HCT116 (cell line): Measurements from ENCODE around the gene TMEM63A.

Experiments
- EZH2 ChIP-seq: fragments of 200-600 bp; sonication (generic); IDR thresholded peaks from 2 replicates; pipeline ENCODE4 v1.6.1; 2017; ENCODE audit warnings: antibody characterized with exemption, mixed run types
- POLR2A ChIP-seq: IDR thresholded peaks from 2 replicates; pipeline ENCODE4 v1.7.0; 2011; ENCODE audit warnings: borderline replicate concordance; ENCODE audit not compliant: insufficient read depth, insufficient read length; ENCODE audit errors: extremely low read depth
- POLR2AphosphoS5 ChIP-seq: IDR thresholded peaks from 2 replicates; pipeline ENCODE4 v1.6.1; 2011; ENCODE audit warnings: mild to moderate bottlenecking, low read depth, low read length, moderate library complexity
- SP1 ChIP-seq: IDR thresholded peaks from 2 replicates; pipeline ENCODE4 v1.6.1; 2012; ENCODE audit warnings: low read depth
- TCF7L2 ChIP-seq: IDR thresholded peaks from 2 replicates; pipeline ENCODE4 v1.7.0; 2011; ENCODE audit warnings: borderline replicate concordance, inconsistent platforms; ENCODE audit not compliant: insufficient read depth, insufficient read length; ENCODE audit errors: extremely low read depth

DNA sequence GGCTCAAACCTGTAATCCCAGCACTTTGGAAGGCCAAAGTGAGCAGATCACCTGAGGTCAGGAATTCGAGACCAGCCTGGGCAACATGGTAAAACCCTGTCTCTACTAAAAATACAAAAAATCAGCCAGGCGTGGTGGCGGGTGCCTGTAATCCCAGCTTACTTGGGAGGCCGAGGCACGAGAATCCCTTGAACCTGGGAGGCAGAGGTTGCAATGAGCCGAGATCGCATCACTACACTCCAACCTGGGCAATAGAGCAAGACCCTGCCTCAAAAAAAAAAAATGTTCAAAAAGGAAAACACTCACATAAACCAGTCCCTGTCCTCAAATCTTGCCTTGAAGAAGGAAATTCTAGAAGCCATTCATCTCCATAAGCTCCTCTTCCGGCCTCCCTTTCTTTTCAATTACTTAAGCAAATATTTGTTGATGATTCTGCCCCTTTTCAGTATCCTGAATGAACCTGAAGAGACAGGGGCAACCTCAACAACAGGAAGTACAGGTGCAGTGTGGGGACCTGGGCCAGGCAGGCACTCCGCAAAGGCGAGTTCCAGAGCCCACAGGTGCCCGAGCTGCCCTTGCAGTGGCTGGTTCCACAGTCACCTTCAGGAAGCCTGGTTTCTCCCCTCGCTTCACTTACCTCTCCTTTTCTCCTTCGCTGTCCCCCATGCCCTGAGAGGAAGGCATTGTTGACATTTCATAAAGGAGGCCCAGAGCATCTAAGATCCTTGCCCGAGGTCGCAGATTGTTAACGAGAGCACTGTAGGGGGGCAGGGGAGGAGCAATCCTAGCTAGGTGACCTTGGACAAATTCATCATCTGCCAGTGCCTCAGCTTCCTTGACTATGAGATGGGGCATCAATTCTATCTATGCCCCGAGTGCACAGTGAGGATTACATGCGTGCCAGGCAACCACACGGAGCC, 15.7 kb upstream of the TMEM63A start:
- TF ChIP-seq POLR2AphosphoS5 (no peak), SP1 (no peak), POLR2A (no peak), TCF7L2 (no peak), EZH2 (no peak)
